Panc1 (cell line): Measurements from ENCODE around the gene ALOX12B.

Experiments
- CTCF ChIP-seq: fragments of 450-650 bp; IDR thresholded peaks from 2 replicates; pipeline ENCODE4 v1.5.1; 2017; ENCODE audit warnings: mild to moderate bottlenecking
- POLR2AphosphoS5 ChIP-seq: IDR thresholded peaks from 2 replicates; pipeline ENCODE4 v1.6.1; 2012; ENCODE audit warnings: mild to moderate bottlenecking, low read depth, low read length, moderate library complexity
- REST ChIP-seq, 2 experiments: IDR thresholded peaks; 2 replicates each; pipeline ENCODE4 v1.6.1; 2011 to 2012; ENCODE audit warnings: low read depth in 2 of 2, control low read depth in 1 of 2, low read length in 1 of 2, mild to moderate bottlenecking in 1 of 2, moderate library complexity in 1 of 2; ENCODE audit not compliant: insufficient read depth in 1 of 2
- SIN3A ChIP-seq: IDR thresholded peaks from 2 replicates; pipeline ENCODE4 v1.6.1; 2012; ENCODE audit warnings: low read depth, mild to moderate bottlenecking, low read length, moderate library complexity, borderline replicate concordance; ENCODE audit not compliant: insufficient read depth
- TCF7L2 ChIP-seq: IDR thresholded peaks from 2 replicates; pipeline ENCODE4 v1.6.1; 2011; ENCODE audit warnings: mild to moderate bottlenecking, low read depth, low read length, inconsistent platforms

GRCh38 chr17:8046306-8046928 lies 41.1 kb downstream of the ALOX12B start:
- TF ChIP-seq POLR2AphosphoS5 (no peak), CTCF (no peak), TCF7L2 (no peak), REST (IDR thresholded peaks at IDR 0.05; ENCODE audit: insufficient read depth in 1 of 2, low read depth in 2 of 2, low read length in 1 of 2) (no peak), SIN3A (no peak)
